HEK293T (cell line): Measurements from ENCODE around the gene ZSWIM7.

Experiments used
- ARNT ChIP-seq: fragments of 450-650 bp; IDR thresholded peaks from 2 replicates; pipeline ENCODE4 v1.6.1; 2017; ENCODE audit warnings: mild to moderate bottlenecking
- BHLHE40 ChIP-seq: fragments of 450-650 bp; IDR thresholded peaks from 2 replicates; pipeline ENCODE4 v1.6.1; 2016; ENCODE audit warnings: mild to moderate bottlenecking, moderate library complexity, borderline replicate concordance
- CTBP1 ChIP-seq: fragments of 450-650 bp; IDR thresholded peaks from 2 replicates; pipeline ENCODE4 v1.6.1; 2016; ENCODE audit warnings: borderline replicate concordance
- ELF4 ChIP-seq: fragments of 450-650 bp; IDR thresholded peaks from 2 replicates; pipeline ENCODE4 v1.6.1; 2017; ENCODE audit warnings: antibody characterized with exemption
- FOXK2 ChIP-seq: fragments of 450-650 bp; IDR thresholded peaks from 2 replicates; pipeline ENCODE4 v1.6.1; 2016; ENCODE audit warnings: mild to moderate bottlenecking
- FOXM1 ChIP-seq: fragments of 450-650 bp; IDR thresholded peaks from 2 replicates; pipeline ENCODE4 v1.6.1; 2017; ENCODE audit warnings: mild to moderate bottlenecking, borderline replicate concordance
- HDGF ChIP-seq: fragments of 450-650 bp; IDR thresholded peaks from 2 replicates; pipeline ENCODE4 v1.6.1; 2017; ENCODE audit warnings: antibody characterized with exemption, borderline replicate concordance
- LEF1 ChIP-seq: fragments of 450-650 bp; IDR thresholded peaks from 2 replicates; pipeline ENCODE4 v1.6.1; 2017; ENCODE audit warnings: mild to moderate bottlenecking, borderline replicate concordance
- NFRKB ChIP-seq: fragments of 450-650 bp; IDR thresholded peaks from 2 replicates; pipeline ENCODE4 v1.6.1; 2016; ENCODE audit warnings: mild to moderate bottlenecking, moderate library complexity
- SP1 ChIP-seq: fragments of 450-650 bp; IDR thresholded peaks from 2 replicates; pipeline ENCODE4 v1.6.1; 2017
- SUZ12 ChIP-seq: fragments of 450-650 bp; IDR thresholded peaks from 2 replicates; pipeline ENCODE4 v1.6.1; 2016; ENCODE audit warnings: mild to moderate bottlenecking
- TARDBP ChIP-seq: fragments of 450-650 bp; IDR thresholded peaks from 2 replicates; pipeline ENCODE4 v1.6.1; 2016
- ZNF384 ChIP-seq: fragments of 450-650 bp; IDR thresholded peaks from 2 replicates; pipeline ENCODE4 v1.6.1; 2016
- TF ChIP-seq, protein P1 (sequence below): fragments of 450-650 bp; IDR thresholded peaks from 2 replicates; pipeline ENCODE4 v1.6.1; 2016

DNA sequence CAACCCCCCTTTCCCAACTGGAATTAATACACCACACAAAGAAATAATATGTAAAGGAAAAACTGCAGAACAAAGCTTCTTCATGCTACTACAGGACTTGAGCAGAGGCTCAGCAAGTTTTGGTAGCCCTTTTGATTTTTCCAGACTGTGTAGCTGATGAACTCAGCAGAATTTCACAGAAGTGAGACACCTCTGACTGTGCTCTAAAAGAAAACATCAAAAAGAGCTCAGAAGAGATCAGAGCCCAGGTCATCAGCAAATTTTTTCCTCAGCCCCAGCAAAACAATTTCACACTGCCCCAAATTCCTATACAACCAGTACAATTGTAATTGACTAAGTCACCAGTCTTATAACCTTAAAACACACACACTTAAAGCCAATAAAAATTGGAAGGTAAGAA is 38.1 kb upstream of the ZSWIM7 start:
- TF ChIP-seq, protein P1, sequence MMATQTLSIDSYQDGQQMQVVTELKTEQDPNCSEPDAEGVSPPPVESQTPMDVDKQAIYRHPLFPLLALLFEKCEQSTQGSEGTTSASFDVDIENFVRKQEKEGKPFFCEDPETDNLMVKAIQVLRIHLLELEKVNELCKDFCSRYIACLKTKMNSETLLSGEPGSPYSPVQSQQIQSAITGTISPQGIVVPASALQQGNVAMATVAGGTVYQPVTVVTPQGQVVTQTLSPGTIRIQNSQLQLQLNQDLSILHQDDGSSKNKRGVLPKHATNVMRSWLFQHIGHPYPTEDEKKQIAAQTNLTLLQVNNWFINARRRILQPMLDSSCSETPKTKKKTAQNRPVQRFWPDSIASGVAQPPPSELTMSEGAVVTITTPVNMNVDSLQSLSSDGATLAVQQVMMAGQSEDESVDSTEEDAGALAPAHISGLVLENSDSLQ, result no peak
- no peak for TF ChIP-seq SP1
- TF ChIP-seq FOXK2, result no peak
- no peak for TF ChIP-seq CTBP1
- no peak for TF ChIP-seq ZNF384
- no peak for TF ChIP-seq ELF4
- no peak for TF ChIP-seq ARNT
- TF ChIP-seq NFRKB, result no peak
- TF ChIP-seq BHLHE40, result no peak
- TF ChIP-seq SUZ12, result no peak
- TF ChIP-seq FOXM1, result no peak
- TF ChIP-seq TARDBP, result no peak
- TF ChIP-seq LEF1, result no peak
- TF ChIP-seq HDGF, result no peak
